Skeletal muscle satellite cell (primary cell): ENCODE data around the gene FBXO28.

Experiments
- H3K27me3 ChIP-seq: 2 replicates; pipeline ENCODE4 v1.7.0; 2013; ENCODE audit warnings: low read length; ENCODE audit not compliant: control insufficient read depth, insufficient read depth
- H3K36me3 ChIP-seq: 2 replicates; pipeline ENCODE4 v1.7.0; 2013; ENCODE audit warnings: mild to moderate bottlenecking, control low read depth, low read length; ENCODE audit not compliant: insufficient read depth
- H3K4me1 ChIP-seq: 2 replicates; pipeline ENCODE4 v1.7.0; 2013; ENCODE audit warnings: low read length; ENCODE audit not compliant: control insufficient read depth, insufficient read depth
- H3K4me2 ChIP-seq: 2 replicates; pipeline ENCODE4 v1.7.0; 2013; ENCODE audit warnings: mild to moderate bottlenecking, low read length
- H3K4me3 ChIP-seq: 2 replicates; pipeline ENCODE4 v1.7.0; 2013; ENCODE audit warnings: low read length
- H3K9ac ChIP-seq: 2 replicates; pipeline ENCODE4 v1.7.0; 2013; ENCODE audit warnings: mild to moderate bottlenecking, low read depth, low read length, moderate library complexity
- H3K9me3 ChIP-seq: replicated peaks from 2 replicates; pipeline ENCODE4 v1.7.0; 2013; ENCODE audit warnings: mild to moderate bottlenecking, control low read depth, low read length

The FBXO28 gene

DNA sequence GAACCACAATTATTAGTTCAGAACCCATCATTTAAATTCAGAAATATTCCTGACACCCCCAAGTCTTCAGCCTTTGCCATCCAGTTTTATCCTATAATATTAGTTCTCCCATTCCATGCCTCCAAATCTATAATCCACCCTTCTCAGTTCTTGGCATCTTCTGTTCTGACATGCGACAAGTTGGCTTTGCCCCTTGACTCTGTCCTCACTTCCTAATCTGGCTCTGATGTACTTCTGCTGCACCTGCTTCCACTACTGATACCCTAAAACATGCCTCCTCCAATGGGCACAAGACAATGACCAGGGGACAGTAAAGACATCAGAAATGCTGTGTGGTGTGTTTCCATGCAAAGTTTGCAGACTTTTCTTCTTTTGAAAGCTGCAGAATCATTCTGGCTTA, 17.1 kb upstream of the FBXO28 start:
- no peak overlapping the region for H3K4me2 ChIP-seq
- H3K4me3 ChIP-seq: no peak overlapping the region
- H3K27me3 ChIP-seq: peaks cover 36% of the 10 kb centered on the region
- H3K9me3 ChIP-seq: no peaks in the 10 kb centered on the region
- no peaks in the 10 kb centered on the region for H3K36me3 ChIP-seq
- no peaks in the 10 kb centered on the region for H3K4me1 ChIP-seq
- H3K9ac ChIP-seq: no peak overlapping the region

DNA sequence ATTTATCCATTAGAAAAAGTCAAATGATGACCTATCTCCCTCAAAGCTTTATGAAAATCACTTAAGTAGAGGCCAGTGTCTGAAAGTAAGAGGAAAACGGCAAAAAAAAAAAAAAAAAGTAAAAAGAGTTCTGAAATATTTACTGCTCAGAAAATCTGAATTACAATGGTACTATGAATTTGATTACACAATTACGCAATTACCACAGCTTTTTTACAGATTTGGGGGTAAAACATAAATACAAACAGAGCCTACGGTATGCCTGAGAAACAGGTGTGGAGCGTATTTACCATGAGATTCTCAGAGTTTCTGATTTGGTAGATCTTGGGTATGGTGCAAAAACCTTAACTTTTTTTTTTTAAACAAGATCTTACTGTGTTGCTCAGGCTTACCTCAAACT, 15.9 kb upstream of the FBXO28 start:
- H3K4me3 ChIP-seq: no peak overlapping the region
- no peaks in the 10 kb centered on the region for H3K9me3 ChIP-seq
- H3K36me3 ChIP-seq: no peaks in the 10 kb centered on the region
- H3K4me2 ChIP-seq: no peak overlapping the region
- no peaks in the 10 kb centered on the region for H3K4me1 ChIP-seq
- H3K27me3 ChIP-seq: peaks cover 36% of the 10 kb centered on the region
- H3K9ac ChIP-seq: no peak overlapping the region

DNA sequence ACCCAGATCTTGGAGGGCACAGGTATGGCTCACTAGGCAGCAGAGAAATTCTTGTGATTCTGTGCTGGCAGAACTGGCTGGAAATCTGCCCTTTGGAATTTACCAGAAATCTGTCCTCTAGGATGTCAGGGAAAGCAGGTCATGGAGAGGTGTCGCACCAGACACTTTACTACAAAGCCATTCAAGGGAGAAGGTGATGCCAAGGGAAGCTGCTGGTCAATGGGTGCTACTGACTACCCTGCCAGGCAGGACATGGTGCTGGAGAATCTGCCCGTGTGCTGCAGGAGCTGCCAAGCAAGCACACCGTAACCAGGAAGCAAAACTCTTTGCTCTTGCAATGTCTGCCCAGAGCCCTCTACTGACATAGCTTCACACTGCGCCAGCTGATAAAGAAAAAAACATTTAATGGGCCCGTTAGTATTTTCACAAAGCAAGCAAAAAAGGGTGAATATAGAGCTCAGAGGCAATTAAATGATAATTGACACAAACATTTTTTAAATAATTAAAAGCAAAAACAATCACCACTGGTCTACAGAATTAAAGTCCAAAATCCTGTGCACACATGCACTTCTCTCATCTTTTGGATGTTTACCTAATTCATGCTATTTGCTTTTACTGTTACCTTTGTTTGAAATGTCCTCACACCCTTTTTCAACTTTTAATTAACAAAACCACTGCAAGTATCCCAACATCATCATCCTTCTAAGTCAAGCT, 7.2 kb upstream of the FBXO28 start:
- Histone ChIP-seq H3K9ac (no peak overlapping the region), H3K4me2 (peak overlapping the region; percentile 78), H3K27me3 (peaks cover 15% of the 10 kb centered on the region), H3K36me3 (no peaks in the 10 kb centered on the region), H3K4me3 (no peak overlapping the region), H3K9me3 (no peaks in the 10 kb centered on the region), H3K4me1 (no peaks in the 10 kb centered on the region)

- no peaks in the 10 kb centered on the region for H3K9me3 ChIP-seq
- peaks cover 15% of the 10 kb centered on the region for H3K27me3 ChIP-seq
- no peaks in the 10 kb centered on the region for H3K36me3 ChIP-seq
- H3K9ac ChIP-seq: no peak overlapping the region
- H3K4me1 ChIP-seq: no peaks in the 10 kb centered on the region
- no peak overlapping the region for H3K4me2 ChIP-seq
- no peak overlapping the region for H3K4me3 ChIP-seq
Observed at GRCh38 chr1:224107282-224107625, 6.7 kb upstream of the FBXO28 start.

DNA sequence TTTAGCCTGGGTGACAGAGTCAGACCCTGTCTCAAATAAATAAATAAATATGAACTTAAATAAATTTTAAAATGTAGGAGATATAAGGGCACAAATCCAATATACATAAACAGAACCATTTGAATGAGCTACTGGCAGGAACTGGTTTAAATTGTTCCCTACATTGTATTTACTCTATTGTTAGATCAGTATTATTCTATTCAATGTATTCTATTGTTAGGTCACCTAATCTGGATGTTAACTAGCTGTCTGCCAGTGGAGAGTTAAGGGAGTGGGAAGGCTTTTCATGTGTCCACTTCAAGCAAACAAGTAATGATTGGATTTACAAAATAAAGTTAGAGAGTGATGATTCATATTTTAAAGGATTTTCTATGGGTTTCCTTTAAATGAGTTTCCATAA, 4.9 kb upstream of the FBXO28 start:
- Histone ChIP-seq H3K4me1 (peaks cover 4% of the 10 kb centered on the region), H3K27me3 (peaks cover 15% of the 10 kb centered on the region), H3K4me3 (no peak overlapping the region), H3K9me3 (no peaks in the 10 kb centered on the region), H3K36me3 (no peaks in the 10 kb centered on the region), H3K9ac (no peak overlapping the region), H3K4me2 (no peak overlapping the region)

GRCh38 chr1:224109981-224110380, 3.9 kb upstream of the FBXO28 start:
- Histone ChIP-seq H3K4me2 (no peak overlapping the region), H3K4me3 (no peak overlapping the region), H3K9ac (no peak overlapping the region), H3K9me3 (no peaks in the 10 kb centered on the region), H3K27me3 (peaks cover 13% of the 10 kb centered on the region), H3K4me1 (peaks cover 4% of the 10 kb centered on the region), H3K36me3 (no peaks in the 10 kb centered on the region)

GRCh38 chr1:224113005-224113404, 906 bp upstream of the FBXO28 start:
- no peaks in the 10 kb centered on the region for H3K9me3 ChIP-seq
- no peak overlapping the region for H3K4me3 ChIP-seq
- no peaks in the 10 kb centered on the region for H3K36me3 ChIP-seq
- peaks cover 7% of the 10 kb centered on the region for H3K27me3 ChIP-seq
- no peak overlapping the region for H3K4me2 ChIP-seq
- no peak overlapping the region for H3K9ac ChIP-seq
- H3K4me1 ChIP-seq: peaks cover 17% of the 10 kb centered on the region

DNA sequence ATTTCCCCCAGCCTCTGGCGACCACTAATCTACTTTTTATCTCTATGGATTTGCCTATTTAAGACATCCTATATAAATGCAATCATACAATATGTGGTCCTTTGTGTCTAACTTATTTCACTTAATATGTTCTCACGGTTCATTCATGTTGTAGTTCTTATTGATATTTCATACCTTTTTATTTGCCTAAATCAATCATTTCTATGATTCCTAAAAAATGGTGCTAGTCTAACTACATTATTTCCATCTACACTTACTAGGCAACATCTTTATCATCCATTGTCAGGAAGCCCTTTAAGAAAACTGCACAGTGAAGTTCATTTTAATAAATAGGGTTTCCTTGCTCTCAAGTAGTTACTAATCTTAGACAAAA, 380 bp upstream of the FBXO28 start:
- Histone ChIP-seq H3K4me2 (peak overlapping the region; percentile 79), H3K9ac (peak overlapping the region; percentile 98), H3K4me1 (peaks cover 17% of the 10 kb centered on the region), H3K9me3 (no peaks in the 10 kb centered on the region), H3K4me3 (peak overlapping the region; percentile 97), H3K36me3 (no peaks in the 10 kb centered on the region), H3K27me3 (peaks cover 7% of the 10 kb centered on the region)

GRCh38 chr1:224114787-224115175, 870 bp downstream of the FBXO28 start:
- no peaks in the 10 kb centered on the region for H3K9me3 ChIP-seq
- peaks cover 17% of the 10 kb centered on the region for H3K4me1 ChIP-seq
- peak overlapping the region; percentile 79 for H3K4me2 ChIP-seq
- peaks cover 4% of the 10 kb centered on the region for H3K36me3 ChIP-seq
- H3K27me3 ChIP-seq: peaks cover 3% of the 10 kb centered on the region
- H3K4me3 ChIP-seq: peak overlapping the region; percentile 97
- H3K9ac ChIP-seq: peak overlapping the region; percentile 98

- Histone ChIP-seq H3K4me1 (peaks cover 17% of the 10 kb centered on the region), H3K9ac (peak overlapping the region; percentile 98), H3K36me3 (peaks cover 12% of the 10 kb centered on the region), H3K4me3 (peak overlapping the region; percentile 19), H3K9me3 (no peaks in the 10 kb centered on the region), H3K4me2 (peak overlapping the region; percentile 79), H3K27me3 (no peaks in the 10 kb centered on the region)
Observed at GRCh38 chr1:224116131-224116530, 2.2 kb downstream of the FBXO28 start.

- no peaks in the 10 kb centered on the region for H3K9me3 ChIP-seq
- peaks cover 13% of the 10 kb centered on the region for H3K4me1 ChIP-seq
- peaks cover 12% of the 10 kb centered on the region for H3K36me3 ChIP-seq
- no peaks in the 10 kb centered on the region for H3K27me3 ChIP-seq
- H3K9ac ChIP-seq: no peak overlapping the region
- no peak overlapping the region for H3K4me2 ChIP-seq
- H3K4me3 ChIP-seq: no peak overlapping the region
Observed at GRCh38 chr1:224118688-224119087, 4.8 kb downstream of the FBXO28 start.

GRCh38 chr1:224123136-224123535, 9.2 kb downstream of the FBXO28 start:
- no peak overlapping the region for H3K4me2 ChIP-seq
- H3K27me3 ChIP-seq: no peaks in the 10 kb centered on the region
- peaks cover 12% of the 10 kb centered on the region for H3K36me3 ChIP-seq
- no peak overlapping the region for H3K4me3 ChIP-seq
- H3K4me1 ChIP-seq: peaks cover 12% of the 10 kb centered on the region
- no peak overlapping the region for H3K9ac ChIP-seq
- no peaks in the 10 kb centered on the region for H3K9me3 ChIP-seq
